ENCODE measurements around the gene SNED1.

GRCh38 chr2:240970104-240970503 lies 28.3 kb upstream of the SNED1 start:
- TF ChIP-seq, protein P1, sequence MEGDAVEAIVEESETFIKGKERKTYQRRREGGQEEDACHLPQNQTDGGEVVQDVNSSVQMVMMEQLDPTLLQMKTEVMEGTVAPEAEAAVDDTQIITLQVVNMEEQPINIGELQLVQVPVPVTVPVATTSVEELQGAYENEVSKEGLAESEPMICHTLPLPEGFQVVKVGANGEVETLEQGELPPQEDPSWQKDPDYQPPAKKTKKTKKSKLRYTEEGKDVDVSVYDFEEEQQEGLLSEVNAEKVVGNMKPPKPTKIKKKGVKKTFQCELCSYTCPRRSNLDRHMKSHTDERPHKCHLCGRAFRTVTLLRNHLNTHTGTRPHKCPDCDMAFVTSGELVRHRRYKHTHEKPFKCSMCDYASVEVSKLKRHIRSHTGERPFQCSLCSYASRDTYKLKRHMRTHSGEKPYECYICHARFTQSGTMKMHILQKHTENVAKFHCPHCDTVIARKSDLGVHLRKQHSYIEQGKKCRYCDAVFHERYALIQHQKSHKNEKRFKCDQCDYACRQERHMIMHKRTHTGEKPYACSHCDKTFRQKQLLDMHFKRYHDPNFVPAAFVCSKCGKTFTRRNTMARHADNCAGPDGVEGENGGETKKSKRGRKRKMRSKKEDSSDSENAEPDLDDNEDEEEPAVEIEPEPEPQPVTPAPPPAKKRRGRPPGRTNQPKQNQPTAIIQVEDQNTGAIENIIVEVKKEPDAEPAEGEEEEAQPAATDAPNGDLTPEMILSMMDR (IDR thresholded peaks at IDR 0.05; ENCODE audit: poor library complexity, severe bottlenecking) = no peak
- TF ChIP-seq, protein P2, sequence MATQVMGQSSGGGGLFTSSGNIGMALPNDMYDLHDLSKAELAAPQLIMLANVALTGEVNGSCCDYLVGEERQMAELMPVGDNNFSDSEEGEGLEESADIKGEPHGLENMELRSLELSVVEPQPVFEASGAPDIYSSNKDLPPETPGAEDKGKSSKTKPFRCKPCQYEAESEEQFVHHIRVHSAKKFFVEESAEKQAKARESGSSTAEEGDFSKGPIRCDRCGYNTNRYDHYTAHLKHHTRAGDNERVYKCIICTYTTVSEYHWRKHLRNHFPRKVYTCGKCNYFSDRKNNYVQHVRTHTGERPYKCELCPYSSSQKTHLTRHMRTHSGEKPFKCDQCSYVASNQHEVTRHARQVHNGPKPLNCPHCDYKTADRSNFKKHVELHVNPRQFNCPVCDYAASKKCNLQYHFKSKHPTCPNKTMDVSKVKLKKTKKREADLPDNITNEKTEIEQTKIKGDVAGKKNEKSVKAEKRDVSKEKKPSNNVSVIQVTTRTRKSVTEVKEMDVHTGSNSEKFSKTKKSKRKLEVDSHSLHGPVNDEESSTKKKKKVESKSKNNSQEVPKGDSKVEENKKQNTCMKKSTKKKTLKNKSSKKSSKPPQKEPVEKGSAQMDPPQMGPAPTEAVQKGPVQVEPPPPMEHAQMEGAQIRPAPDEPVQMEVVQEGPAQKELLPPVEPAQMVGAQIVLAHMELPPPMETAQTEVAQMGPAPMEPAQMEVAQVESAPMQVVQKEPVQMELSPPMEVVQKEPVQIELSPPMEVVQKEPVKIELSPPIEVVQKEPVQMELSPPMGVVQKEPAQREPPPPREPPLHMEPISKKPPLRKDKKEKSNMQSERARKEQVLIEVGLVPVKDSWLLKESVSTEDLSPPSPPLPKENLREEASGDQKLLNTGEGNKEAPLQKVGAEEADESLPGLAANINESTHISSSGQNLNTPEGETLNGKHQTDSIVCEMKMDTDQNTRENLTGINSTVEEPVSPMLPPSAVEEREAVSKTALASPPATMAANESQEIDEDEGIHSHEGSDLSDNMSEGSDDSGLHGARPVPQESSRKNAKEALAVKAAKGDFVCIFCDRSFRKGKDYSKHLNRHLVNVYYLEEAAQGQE (IDR thresholded peaks at IDR 0.05; ENCODE audit: borderline replicate concordance) = no peak
- no peak for TF ChIP-seq TAF1 (IDR thresholded peaks at IDR 0.05; ENCODE audit: low read depth)
- no peak for TF ChIP-seq EZH2 (IDR thresholded peaks at IDR 0.05; ENCODE audit: borderline replicate concordance, insufficient read depth, low read length, poor library complexity, severe bottlenecking)
- TF ChIP-seq MXI1 (conservative IDR thresholded peaks at IDR 0.05; ENCODE audit: poor library complexity, severe bottlenecking) = no peak

Data from neural cell (in vitro differentiated cells).